ENCODE results near the gene GHRH.

- TF ChIP-seq CTCF (IDR thresholded peaks at IDR 0.05; ENCODE audit: poor library complexity) (no peak), EZH2 (IDR thresholded peaks at IDR 0.05; ENCODE audit: borderline replicate concordance) (no peak), EZH2phosphoT487 (IDR thresholded peaks at IDR 0.05; ENCODE audit: low read depth, severe bottlenecking, unreplicated experiment) (no peak)
Observed at GRCh38 chr20:37301558-37301957, 39.9 kb upstream of the GHRH start.

Measured in hepatocyte (in vitro differentiated cells).